ENCODE results near the gene KHK.
A peak's percentile ranks its signal among the peaks of the same experiment; 100 is the strongest.
"Not testable (repeated sequence)": the region's sequence is repeated elsewhere in the genome, so short reads cannot be mapped to it uniquely, and the experiment has no call there.

The KHK gene

GRCh38 chr2:27059141-27059820 lies 27.3 kb upstream of the KHK start:
- no peak for DNase-seq (ENCODE audit: low read depth in 2 of 2, low spot score in 1 of 2)

- no peak for DNase-seq (ENCODE audit: low read depth in 2 of 2, low spot score in 1 of 2)
Observed at GRCh38 chr2:27060323-27060722, 26.2 kb upstream of the KHK start.

- no peak for DNase-seq (ENCODE audit: low read depth in 2 of 2, low spot score in 1 of 2)
Observed at GRCh38 chr2:27065128-27065527, 21.4 kb upstream of the KHK start.

- DNase-seq (ENCODE audit: low read depth in 2 of 2, low spot score in 1 of 2) = no peak
Observed at GRCh38 chr2:27067385-27067784, 19.2 kb upstream of the KHK start.

GRCh38 chr2:27069436-27069835 lies 17.1 kb upstream of the KHK start:
- DNase-seq (ENCODE audit: low read depth in 2 of 2, low spot score in 1 of 2) = no peak

- DNase-seq (ENCODE audit: low read depth in 2 of 2, low spot score in 1 of 2) = no peak
Observed at GRCh38 chr2:27069961-27070618, 16.5 kb upstream of the KHK start.

GRCh38 chr2:27070653-27071276 lies 15.8 kb upstream of the KHK start:
- DNase-seq (ENCODE audit: low read depth in 2 of 2, low spot score in 1 of 2) = no peak

GRCh38 chr2:27071277-27071989 lies 15.1 kb upstream of the KHK start, which contains the start of gene OST4:
Gene OST4, minus strand, starts transcription at chr2:27071654.
- DNase-seq (ENCODE audit: low read depth in 2 of 2, low spot score in 1 of 2) = peak in 1 of 2 donors; percentile 79

GRCh38 chr2:27071990-27072830 lies 14.4 kb upstream of the KHK start:
- no peak for DNase-seq (ENCODE audit: low read depth in 2 of 2, low spot score in 1 of 2)

GRCh38 chr2:27072920-27073319 lies 13.7 kb upstream of the KHK start:
- DNase-seq (ENCODE audit: low read depth in 2 of 2, low spot score in 1 of 2) = no peak

GRCh38 chr2:27073782-27074181 lies 12.8 kb upstream of the KHK start:
- DNase-seq (ENCODE audit: low read depth in 2 of 2, low spot score in 1 of 2) = no peak

GRCh38 chr2:27074738-27075565 lies 11.6 kb upstream of the KHK start:
- DNase-seq (ENCODE audit: low read depth in 2 of 2, low spot score in 1 of 2) = no peak

GRCh38 chr2:27075566-27075871 lies 11.1 kb upstream of the KHK start:
- DNase-seq (ENCODE audit: low read depth in 2 of 2, low spot score in 1 of 2) = not testable (repeated sequence)

- no peak for DNase-seq (ENCODE audit: low read depth in 2 of 2, low spot score in 1 of 2)
Observed at GRCh38 chr2:27076323-27076722, 10.2 kb upstream of the KHK start.

- no peak for DNase-seq (ENCODE audit: low read depth in 2 of 2, low spot score in 1 of 2)
Observed at GRCh38 chr2:27077231-27077630, 9.3 kb upstream of the KHK start.

GRCh38 chr2:27078267-27079194 lies 8.0 kb upstream of the KHK start, which contains the start of gene EMILIN1:
Gene EMILIN1, plus strand, starts transcription at chr2:27078615. Its CDS starts 451 bp downstream, at chr2:27079066.
- DNase-seq (ENCODE audit: low read depth in 2 of 2, low spot score in 1 of 2) = no peak

- no peak for DNase-seq (ENCODE audit: low read depth in 2 of 2, low spot score in 1 of 2)
Observed at GRCh38 chr2:27079233-27080139, 7.1 kb upstream of the KHK start.

- no peak for DNase-seq (ENCODE audit: low read depth in 2 of 2, low spot score in 1 of 2)
Observed at GRCh38 chr2:27080140-27080469, 6.5 kb upstream of the KHK start.
